Lower leg skin (tissue), 3 donors: Measurements from ENCODE around the gene LAPTM4A.

Experiments
- CTCF ChIP-seq, 3 donors: fragments of 450-650 bp; IDR thresholded peaks; one replicate each; pipeline ENCODE4 v1.5.1; 2016; ENCODE audit warnings: antibody characterized with exemption in 3 of 3, mild to moderate bottlenecking in 3 of 3, moderate library complexity in 2 of 3
- POLR2A ChIP-seq, 2 donors: fragments of 450-650 bp; IDR thresholded peaks; one replicate each; pipeline ENCODE4 v1.6.1; 2016 to 2017; ENCODE audit warnings: antibody characterized with exemption in 2 of 2, mild to moderate bottlenecking in 1 of 2, moderate library complexity in 1 of 2

GRCh38 chr2:20074901-20075300 is 23.5 kb upstream of the LAPTM4A start:
- TF ChIP-seq CTCF (IDR thresholded peaks at IDR 0.05) (no peak), POLR2A (IDR thresholded peaks at IDR 0.05) (no peak)
